Endometrial microvascular endothelial cells (primary cell): Measurements from ENCODE around the gene MEDAG. TPM values are rescaled to one million over a fixed set of nuclear protein-coding genes. Genes with fewer than 3 reads are reported as not detected.
"Not testable (repeated sequence)": the region's sequence is repeated elsewhere in the genome, so short reads cannot be mapped to it uniquely, and the experiment has no call there.

Experiments used
- in situ Hi-C: cut with HindIII; loops from 2 replicates; pipeline ENCODE4 v1.10.0; 2017; ENCODE audit warnings: low sequenced_read_pairs, low pct_unique_long_range_greater_than_20kb; ENCODE audit errors: inconsistent ontology term
- total RNA-seq: library from RNA; depleted of rRNA; stranded (reverse); fragments of >200 nt; gene quantifications from one replicate; pipeline ENCODE4 v1.2.3, GENCODE V29; 2015; ENCODE audit errors: inconsistent ontology term

MEDAG gene
- total RNA-seq, 1 donor from 2014 or later = 2.5 TPM

- in situ Hi-C loops = no loop called here
Observed at GRCh38 chr13:30900436-30900835, 5.6 kb upstream of the MEDAG start.

GRCh38 chr13:30900952-30901749, 4.9 kb upstream of the MEDAG start:
- in situ Hi-C loops = no loop called here

- in situ Hi-C loops = no loop called here
Observed at GRCh38 chr13:30904043-30904442, 2.0 kb upstream of the MEDAG start.

- in situ Hi-C loops = no loop called here
Observed at GRCh38 chr13:30906411-30907051, 460 bp downstream of the MEDAG start.

- in situ Hi-C loops = no loop called here
Observed at GRCh38 chr13:30907121-30907861, 1.2 kb downstream of the MEDAG start.

- in situ Hi-C loops = no loop called here
Observed at GRCh38 chr13:30908416-30908980, 2.4 kb downstream of the MEDAG start.

GRCh38 chr13:30910676-30911075, 4.6 kb downstream of the MEDAG start:
- in situ Hi-C loops = no loop called here

GRCh38 chr13:30915691-30916541, 9.8 kb downstream of the MEDAG start:
- in situ Hi-C loops = no loop called here

GRCh38 chr13:30916991-30917390, 10.9 kb downstream of the MEDAG start:
- in situ Hi-C loops = no loop called here

- in situ Hi-C loops = no loop called here
Observed at GRCh38 chr13:30918662-30919405, 12.8 kb downstream of the MEDAG start.

- in situ Hi-C loops = no loop called here
Observed at GRCh38 chr13:30920162-30920909, 14.3 kb downstream of the MEDAG start.

GRCh38 chr13:30923418-30923817, 17.3 kb downstream of the MEDAG start:
- in situ Hi-C loops = no loop called here

- in situ Hi-C loops = no loop called here
Observed at GRCh38 chr13:30924721-30925120, 18.6 kb downstream of the MEDAG start.

- in situ Hi-C loops = no loop called here
Observed at GRCh38 chr13:30925429-30925828, 19.4 kb downstream of the MEDAG start.

GRCh38 chr13:30926781-30927180, 20.7 kb downstream of the MEDAG start:
- in situ Hi-C loops = no loop called here

GRCh38 chr13:30927188-30927587, 21.1 kb downstream of the MEDAG start:
- in situ Hi-C loops = not testable (repeated sequence)

GRCh38 chr13:30927595-30927994, 21.5 kb downstream of the MEDAG start:
- in situ Hi-C loops = no loop called here
